Upper lobe of right lung (tissue), 1 donor: ENCODE measurements around the gene COX7A2. TPM values are rescaled to one million over a fixed set of nuclear protein-coding genes. Genes with fewer than 3 reads are reported as not detected.

Experiments
- ATAC-seq: fragments of 200-7000 bp; cut with Tn5 transposase; one replicate; pipeline ENCODE4 v1.9.1; 2020; ENCODE audit warnings: mild to moderate bottlenecking, moderate library complexity
- DNase-seq: peaks from one replicate; pipeline ENCODE4 v3.0.0-alpha.2; 2020
- H3K27ac ChIP-seq: fragments of 200-600 bp; one replicate; pipeline ENCODE4 v1.8.0; 2022
- H3K27me3 ChIP-seq: fragments of 200-600 bp; one replicate; pipeline ENCODE4 v1.8.0; 2022; ENCODE audit warnings: mild to moderate bottlenecking
- H3K36me3 ChIP-seq: fragments of 200-600 bp; one replicate; pipeline ENCODE4 v1.8.0; 2022
- H3K4me1 ChIP-seq: fragments of 200-600 bp; one replicate; pipeline ENCODE4 v1.8.0; 2022
- H3K4me3 ChIP-seq: fragments of 200-600 bp; one replicate; pipeline ENCODE4 v1.8.0; 2022; ENCODE audit warnings: mild to moderate bottlenecking
- H3K9me3 ChIP-seq: fragments of 200-600 bp; one replicate; pipeline ENCODE4 v1.8.0; 2022
- CTCF ChIP-seq: fragments of 200-600 bp; IDR thresholded peaks from one replicate; pipeline ENCODE4 v1.8.0; 2022; ENCODE audit warnings: antibody characterized with exemption
- intact Hi-C: fragments of 100-400 bp; cut with DNase I; formaldehyde crosslinking; loops from one replicate; pipeline ENCODE4 v1.11.0; 2022
- long read RNA-seq: library from polyadenylated mRNA; unstranded; transcript quantifications from one replicate; pipeline ENCODE4 v2.0.0, GENCODE V29; 2021
- total RNA-seq: library from RNA; stranded (reverse); fragmentation: NEBNext Ultra II Directional; extraction: Animal tissue kit (Norgen Biotek cat#: 25700); gene quantifications from one replicate; pipeline ENCODE4 v1.2.1, GENCODE V29; 2021
- donor health status: DM: no; HTN: yes; CAD: no; lungs with severe emphysema.

COX7A2 gene
- total RNA-seq = 240 TPM
- long read RNA-seq, transcript COX7A2-202 (4 exons, 773 nt) = major isoform, 35 of 37 reads
- long read RNA-seq, partial matches to known transcripts = 0 of 37 reads
- long read RNA-seq, other reads (novel, unspliced or antisense) = 1 of 37 reads

DNA sequence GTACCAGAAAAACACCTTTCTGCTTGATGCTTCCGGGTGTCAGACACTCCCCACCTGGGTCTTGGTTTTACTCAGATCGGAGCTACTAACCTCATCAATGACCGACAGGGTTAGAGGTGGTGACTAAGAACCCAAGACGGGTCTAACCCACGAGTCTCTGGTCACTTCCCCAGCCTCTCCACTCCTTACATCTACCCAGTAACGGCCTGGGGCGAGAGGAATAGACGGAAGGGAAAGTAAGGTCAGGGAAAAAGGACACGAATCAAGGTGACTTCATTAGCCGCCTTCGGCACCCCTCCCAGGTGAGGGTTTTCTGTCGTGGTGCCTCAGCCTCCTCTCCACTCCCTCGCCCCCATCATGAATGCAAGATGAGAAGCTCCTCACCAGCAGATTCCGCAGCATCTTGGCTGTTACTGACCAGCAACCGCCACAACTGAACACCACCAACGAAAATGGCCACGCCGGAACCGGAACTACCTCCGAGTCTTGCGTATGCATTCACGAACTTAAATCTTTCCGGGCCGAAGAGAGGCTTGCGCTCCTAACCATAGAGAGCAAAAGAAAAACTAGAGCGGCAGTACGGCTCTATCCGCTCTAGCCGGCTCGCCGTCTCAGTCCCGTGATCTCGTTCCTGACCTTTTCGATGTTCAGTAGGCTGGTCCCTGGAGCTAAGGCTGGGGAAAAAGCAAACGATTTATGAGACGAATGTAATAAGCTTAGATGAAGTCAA is at the start of gene COX7A2:
COX7A2 (minus strand) TSS at position 469 of the 730 bp plus-strand sequence; CDS start at position 402, 67 bp downstream.
- peak within 1 kb of the TSS; percentile 85 for H3K27ac ChIP-seq
- peak; percentile 91 for DNase-seq
- H3K4me1 ChIP-seq = peaks cover 13% of the 10 kb centered on the region
- peaks cover 28% of the 10 kb centered on the region for H3K36me3 ChIP-seq
- H3K27me3 ChIP-seq = no peaks in the 10 kb centered on the region
- TF ChIP-seq CTCF = no peak
- peak within 1 kb of the TSS; percentile 64 for H3K4me3 ChIP-seq
- intact Hi-C loops = no loop called here
- ATAC-seq = peak; percentile 100
- H3K9me3 ChIP-seq = no peaks in the 10 kb centered on the region

DNA sequence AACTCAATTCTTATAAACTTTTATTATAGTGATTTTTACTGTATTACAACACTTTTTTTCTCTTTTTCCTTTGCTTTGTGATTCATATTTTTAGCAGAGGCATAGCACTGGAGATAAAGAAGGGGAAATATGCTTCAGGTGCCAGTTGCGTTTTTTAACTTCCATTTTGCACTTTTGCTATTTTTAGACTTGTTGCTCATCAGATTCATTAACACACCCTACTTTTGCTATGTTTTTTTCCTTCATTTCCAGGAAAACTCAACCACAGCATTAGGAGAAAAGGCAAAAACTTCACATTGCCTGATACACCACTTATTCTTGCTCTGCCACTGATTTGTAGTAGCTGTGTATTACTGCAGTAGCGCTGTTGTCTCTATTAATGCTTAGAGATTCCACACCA is 49.0 kb upstream of the COX7A2 start:
- Histone ChIP-seq H3K4me3 (no peak overlapping the region), H3K27ac (no peak overlapping the region), H3K27me3 (no peaks in the 10 kb centered on the region), H3K9me3 (no peaks in the 10 kb centered on the region), H3K4me1 (no peaks in the 10 kb centered on the region), H3K36me3 (no peaks in the 10 kb centered on the region)
- intact Hi-C loops = loop anchor here (10.0 kb wide), 1 partner anchor 222 kb away; no protein-coding TSS in a partner anchor
- no peak for TF ChIP-seq CTCF
- DNase-seq = no peak
- no peak for ATAC-seq

GRCh38 chr6:75291744-75292143 is 48.1 kb upstream of the COX7A2 start:
- TF ChIP-seq CTCF = no peak
- DNase-seq (no peak), ATAC-seq (no peak)
- Histone ChIP-seq H3K36me3 (no peaks in the 10 kb centered on the region), H3K27me3 (no peaks in the 10 kb centered on the region), H3K4me1 (no peaks in the 10 kb centered on the region), H3K4me3 (no peak overlapping the region), H3K27ac (no peak overlapping the region), H3K9me3 (no peaks in the 10 kb centered on the region)
- intact Hi-C loops = loop anchor here (10.0 kb wide), 1 partner anchor 223 kb away; no protein-coding TSS in a partner anchor

- no peak overlapping the region for H3K27ac ChIP-seq
- no peaks in the 10 kb centered on the region for H3K27me3 ChIP-seq
- TF ChIP-seq CTCF = no peak
- intact Hi-C loops = loop anchor here (10.0 kb wide), 1 partner anchor 223 kb away; no protein-coding TSS in a partner anchor
- H3K36me3 ChIP-seq = no peaks in the 10 kb centered on the region
- DNase-seq (no peak), ATAC-seq (no peak)
- no peak overlapping the region for H3K4me3 ChIP-seq
- no peaks in the 10 kb centered on the region for H3K9me3 ChIP-seq
- no peaks in the 10 kb centered on the region for H3K4me1 ChIP-seq
Observed at GRCh38 chr6:75291331-75291730, 47.7 kb upstream of the COX7A2 start.

GRCh38 chr6:75290136-75290945 is 46.7 kb upstream of the COX7A2 start:
- no peak for TF ChIP-seq CTCF
- ATAC-seq (no peak), DNase-seq (no peak)
- Histone ChIP-seq H3K27ac (no peak overlapping the region), H3K4me3 (no peak overlapping the region), H3K36me3 (no peaks in the 10 kb centered on the region), H3K4me1 (peaks cover 5% of the 10 kb centered on the region), H3K9me3 (no peaks in the 10 kb centered on the region), H3K27me3 (no peaks in the 10 kb centered on the region)
- intact Hi-C loops = loop anchor here (10.0 kb wide), 1 partner anchor 224 kb away; no protein-coding TSS in a partner anchor
